MM.1S (cell line): Measurements from ENCODE around the gene RASAL2.
A peak's percentile ranks its signal among the peaks of the same experiment; 100 is the strongest.

Source experiments
- DNase-seq: peaks from one replicate; pipeline ENCODE4 v3.0.0-alpha.2; 2015
- H2AFZ ChIP-seq: fragments of 300-600 bp; sonication (generic); 2 replicates; pipeline ENCODE4 v1.6.0; 2016; ENCODE audit warnings: antibody characterized with exemption, low read length
- H3F3A ChIP-seq: fragments of 300-600 bp; sonication (generic); 2 replicates; pipeline ENCODE4 v1.6.1; 2016; ENCODE audit warnings: mild to moderate bottlenecking, antibody characterized with exemption, low read length, moderate library complexity, mixed read lengths; ENCODE audit not compliant: insufficient read depth
- H3K27ac ChIP-seq: fragments of 300-600 bp; sonication (generic); 2 replicates; pipeline ENCODE4 v1.5.1; 2016; ENCODE audit warnings: mild to moderate bottlenecking, low read length
- H3K27me3 ChIP-seq: fragments of 300-600 bp; sonication (generic); replicated peaks from 2 replicates; pipeline ENCODE4 v1.6.0; 2016; ENCODE audit warnings: low read length; ENCODE audit not compliant: insufficient read depth
- H3K36me3 ChIP-seq: fragments of 300-600 bp; sonication (generic); replicated peaks from 2 replicates; pipeline ENCODE4 v1.6.1; 2016; ENCODE audit warnings: mild to moderate bottlenecking, low read length, mixed read lengths; ENCODE audit not compliant: insufficient read depth
- H3K4me1 ChIP-seq: fragments of 300-600 bp; sonication (generic); 2 replicates; pipeline ENCODE4 v1.6.1; 2016; ENCODE audit warnings: low read length, mixed read lengths
- H3K4me2 ChIP-seq: fragments of 300-600 bp; sonication (generic); 2 replicates; pipeline ENCODE4 v1.6.0; 2016; ENCODE audit warnings: low read depth, low read length
- H3K4me3 ChIP-seq: fragments of 300-600 bp; sonication (generic); 2 replicates; pipeline ENCODE4 v1.5.1; 2016; ENCODE audit warnings: low read length, mixed read lengths
- H3K79me2 ChIP-seq: fragments of 300-600 bp; sonication (generic); 2 replicates; pipeline ENCODE4 v1.6.1; 2016; ENCODE audit warnings: mixed run types, low read length, mixed read lengths
- H3K9ac ChIP-seq: fragments of 300-600 bp; sonication (generic); 2 replicates; pipeline ENCODE4 v1.6.1; 2016; ENCODE audit warnings: low read length, mixed read lengths
- H3K9me2 ChIP-seq: fragments of 300-600 bp; sonication (generic); replicated peaks from 2 replicates; pipeline ENCODE4 v1.6.1; 2016; ENCODE audit warnings: mild to moderate bottlenecking, low read length, mixed read lengths; ENCODE audit not compliant: insufficient read depth
- H3K9me3 ChIP-seq: fragments of 300-600 bp; sonication (generic); replicated peaks from 2 replicates; pipeline ENCODE4 v1.6.1; 2016; ENCODE audit warnings: mild to moderate bottlenecking, low read length, mixed read lengths; ENCODE audit not compliant: insufficient read depth
- H4K20me1 ChIP-seq: fragments of 300-600 bp; sonication (generic); 2 replicates; pipeline ENCODE4 v1.6.1; 2016; ENCODE audit warnings: mild to moderate bottlenecking, low read length, moderate library complexity, mixed read lengths; ENCODE audit not compliant: insufficient read depth
- CTCF ChIP-seq: fragments of 300-600 bp; sonication (generic); IDR thresholded peaks from 2 replicates; pipeline ENCODE4 v1.5.1; 2016; ENCODE audit warnings: antibody characterized with exemption, low read length, mixed read lengths
- EZH2 ChIP-seq: fragments of 300-600 bp; sonication (generic); optimal IDR thresholded peaks from 2 replicates; pipeline ENCODE3; 2017; ENCODE audit warnings: low read depth, mild to moderate bottlenecking, antibody characterized with exemption, low read length, mixed read lengths
- EZH2phosphoT487 ChIP-seq: fragments of 300-600 bp; sonication (generic); IDR thresholded peaks from 2 replicates; pipeline ENCODE4 v1.6.1; 2018; ENCODE audit warnings: antibody characterized with exemption, low read length

The RASAL2 gene

GRCh38 chr1:178532392-178532791 lies 438.5 kb downstream of the RASAL2 start:
- Histone ChIP-seq H3K79me2 (no peaks in the 10 kb centered on the region), H3K4me1 (0 out of 2 replicates have a peak, but pooled peaks cover 3% of the 10 kb centered on the region), H3K4me2 (peak overlapping the region; percentile 34; the same call in 1 of the 2 replicates), H3K9me3 (no peaks in the 10 kb centered on the region), H3K27ac (no peak overlapping the region), H3K4me3 (no peak overlapping the region), H3F3A (no peaks in the 10 kb centered on the region), H4K20me1 (no peaks in the 10 kb centered on the region), H3K36me3 (no peaks in the 10 kb centered on the region), H3K9ac (no peak overlapping the region), H2AFZ (peak overlapping the region; percentile 48), H3K9me2 (no peaks in the 10 kb centered on the region), H3K27me3 (no peaks in the 10 kb centered on the region)
- peak; percentile 98 for TF ChIP-seq CTCF
- no peak for TF ChIP-seq EZH2phosphoT487
- peak; percentile 78 for DNase-seq

GRCh38 chr1:178533121-178533946 lies 439.4 kb downstream of the RASAL2 start:
- H3F3A ChIP-seq = no peaks in the 10 kb centered on the region
- no peak overlapping the region for H2AFZ ChIP-seq
- H3K4me3 ChIP-seq = no peak overlapping the region
- no peaks in the 10 kb centered on the region for H3K9me2 ChIP-seq
- no peaks in the 10 kb centered on the region for H3K36me3 ChIP-seq
- no peak overlapping the region for H3K9ac ChIP-seq
- H3K9me3 ChIP-seq = no peaks in the 10 kb centered on the region
- 0 out of 2 replicates have a peak, but pooled peaks cover 3% of the 10 kb centered on the region for H3K4me1 ChIP-seq
- no peak for DNase-seq
- no peaks in the 10 kb centered on the region for H3K79me2 ChIP-seq
- no peak overlapping the region for H3K27ac ChIP-seq
- no peak overlapping the region for H3K4me2 ChIP-seq
- H4K20me1 ChIP-seq = no peaks in the 10 kb centered on the region
- TF ChIP-seq EZH2 = no peak
- no peak for TF ChIP-seq EZH2phosphoT487
- TF ChIP-seq CTCF = no peak
- H3K27me3 ChIP-seq = no peaks in the 10 kb centered on the region
